B cell (primary cell): ENCODE measurements around the gene CD34. TPM values are rescaled to one million over a fixed set of nuclear protein-coding genes. Genes with fewer than 3 reads are reported as not detected.

Experiments used
- ATAC-seq: fragments of 200-7000 bp; cut with Tn5 transposase; one replicate; pipeline ENCODE4 v1.10.0; 2021; ENCODE audit warnings: low read depth, mild to moderate bottlenecking, moderate number of reproducible peaks, moderate library complexity
- CTCF ChIA-PET: fragments of 350-600 bp; sonication (Branson Sonifier 250); formaldehyde crosslinking; loops from one replicate; lab custom pipeline; 2021; ENCODE audit warnings: antibody characterized with exemption, inconsistent platforms; lab: Charles Lee
- POLR2A ChIA-PET: fragments of 350-600 bp; sonication (Branson Sonifier 250); formaldehyde crosslinking; loops from one replicate; lab custom pipeline; 2021; ENCODE audit warnings: antibody characterized with exemption; lab: Charles Lee
- DNase-seq: peaks from one replicate; pipeline ENCODE4 v3.0.0; 2013
- H2AFZ ChIP-seq: 2 replicates; pipeline ENCODE4 v1.6.1; 2012; ENCODE audit warnings: mild to moderate bottlenecking, low read depth, low read length; ENCODE audit not compliant: insufficient read depth, poor library complexity, severe bottlenecking
- H3K27ac ChIP-seq, 2 donors: 1 replicate in 1 of 2; 2 replicates in 1 of 2; pipeline ENCODE4 v1.5.1; 2012 to 2013; ENCODE audit warnings: low read length in 2 of 2, mild to moderate bottlenecking in 2 of 2, moderate library complexity in 1 of 2
- H3K27me3 ChIP-seq, 4 experiments: fragments of 200-600 bp in 1 of 4; sonication (generic) in 1 of 4; replicated peaks in 1 of 4; 1 replicate in 2 of 4; 2 replicates in 2 of 4; pipeline versions ENCODE4 v1.6.1 to v1.7.0; 2013 to 2016; ENCODE audit warnings: low read length in 3 of 4, mild to moderate bottlenecking in 2 of 4, mixed read lengths in 1 of 4, moderate library complexity in 1 of 4; ENCODE audit not compliant: insufficient read depth in 4 of 4, control insufficient read depth in 3 of 4; ENCODE audit errors: control extremely low read depth in 1 of 4
- H3K36me3 ChIP-seq, 2 experiments: replicated peaks in 1 of 2; 1 replicate in 1 of 2; 2 replicates in 1 of 2; pipeline versions ENCODE4 v1.6.1 to v1.7.1; 2013; ENCODE audit warnings: low read length in 1 of 2; ENCODE audit not compliant: insufficient read depth in 2 of 2, control insufficient read depth in 1 of 2; ENCODE audit errors: control extremely low read depth in 1 of 2, extremely low read depth in 1 of 2
- H3K4me1 ChIP-seq, 2 donors: fragments of 200-600 bp in 1 of 2; sonication (generic) in 1 of 2; 1 replicate in 1 of 2; 2 replicates in 1 of 2; pipeline versions ENCODE4 v1.5.1 to v1.6.1; 2013 to 2017; ENCODE audit warnings: low read length in 2 of 2; ENCODE audit not compliant: control insufficient read depth in 2 of 2, insufficient read depth in 2 of 2
- H3K4me2 ChIP-seq: replicated peaks from 2 replicates; pipeline ENCODE3; 2012; ENCODE audit warnings: mild to moderate bottlenecking, low read depth, low read length; ENCODE audit not compliant: poor library complexity, severe bottlenecking
- H3K4me3 ChIP-seq, 5 experiments: fragments of 200-600 bp in 1 of 5; sonication (generic) in 1 of 5; 1 replicate in 3 of 5; 2 replicates in 2 of 5; pipeline versions ENCODE4 v1.5.1 to v1.7.0; 2011 to 2016; ENCODE audit warnings: low read length in 4 of 5, mild to moderate bottlenecking in 4 of 5, low read depth in 2 of 5, control low read depth in 1 of 5, moderate library complexity in 1 of 5; ENCODE audit not compliant: insufficient read depth in 1 of 5; ENCODE audit errors: control extremely low read depth in 1 of 5, extremely low read depth in 1 of 5
- H3K79me2 ChIP-seq: fragments of 200-600 bp; sonication (generic); one replicate; pipeline ENCODE4 v1.6.0; 2016; ENCODE audit warnings: low read length; ENCODE audit not compliant: control insufficient read depth, insufficient read depth
- H3K9ac ChIP-seq: fragments of 200-600 bp; sonication (generic); 2 replicates; pipeline ENCODE4 v1.6.1; 2017; ENCODE audit warnings: mild to moderate bottlenecking, low read length, moderate library complexity
- H3K9me3 ChIP-seq, 3 donors: one replicate each; pipeline versions ENCODE4 v1.6.1 to v1.7.1; 2013; ENCODE audit warnings: low read length in 2 of 3; ENCODE audit not compliant: control insufficient read depth in 2 of 3, insufficient read depth in 1 of 3; ENCODE audit errors: control extremely low read depth in 1 of 3
- H4K20me1 ChIP-seq: 2 replicates; pipeline ENCODE4 v1.6.0; 2012; ENCODE audit warnings: mild to moderate bottlenecking, low read length; ENCODE audit not compliant: insufficient read depth, control insufficient read depth, poor library complexity, severe bottlenecking
- H3K27ac Mint-ChIP-seq: one replicate; pipeline ENCODE4 v1.8.0; 2021; ENCODE audit warnings: mixed read lengths
- H3K27me3 Mint-ChIP-seq: one replicate; pipeline ENCODE4 v1.8.0; 2021; ENCODE audit warnings: mixed read lengths
- H3K4me1 Mint-ChIP-seq: one replicate; pipeline ENCODE4 v1.8.0; 2021; ENCODE audit warnings: mixed read lengths
- H3K4me3 Mint-ChIP-seq: one replicate; pipeline ENCODE4 v1.8.0; 2021; ENCODE audit warnings: mixed read lengths
- H3K9me3 Mint-ChIP-seq: one replicate; pipeline ENCODE4 v1.8.0; 2022; ENCODE audit warnings: mixed read lengths; ENCODE audit not compliant: insufficient read depth
- CTCF ChIP-seq: fragments of 200-600 bp; IDR thresholded peaks from one replicate; pipeline ENCODE4 v1.8.0; 2022; ENCODE audit warnings: antibody characterized with exemption, mild to moderate bottlenecking
- EZH2 ChIP-seq: IDR thresholded peaks from 2 replicates; pipeline ENCODE4 v1.6.1; 2012; ENCODE audit warnings: borderline replicate concordance, low read depth, mild to moderate bottlenecking, moderate library complexity, low read length; ENCODE audit not compliant: insufficient read depth, poor library complexity, severe bottlenecking
- WGBS: methylation state at CpG from one replicate; pipeline ENCODE4 v1.1.5; 2013; ENCODE audit warnings: missing lambda C conversion rate; ENCODE audit not compliant: insufficient coverage; 5-methylcytosine and 5-hydroxymethylcytosine counted together
- intact Hi-C: fragments of 100-400 bp; cut with micrococcal nuclease; formaldehyde crosslinking; loops from one replicate; pipeline ENCODE4 v1.10.0; 2022
- polyA plus RNA-seq: library from polyadenylated mRNA; depleted of rRNA; stranded (reverse); fragments of >200 nt; gene quantifications from 2 replicates; pipeline ENCODE4 v1.2.3, GENCODE V29; 2012
- total RNA-seq, 2 donors: library from RNA; stranded (reverse); fragments of 120-200 nt in 1 of 2; gene quantifications; 1 replicate in 1 of 2; 2 replicates in 1 of 2; pipeline versions ENCODE4 v1.2.3 to v1.2.4, GENCODE V29; 2013 to 2022

Gene CD34
- total and polyA plus RNA-seq, 2 donors (not counting 1 experiment from before 2014, with no cell fraction given) = not detected

- Mint-ChIP-seq H3K27me3 (no peaks in the 10 kb centered on the region), H3K27ac (peak overlapping the region; percentile 57), H3K4me3 (peak overlapping the region; percentile 14), H3K9me3 (no peaks in the 10 kb centered on the region), H3K4me1 (peaks cover 58% of the 10 kb centered on the region)
- peaks cover 94% of the 10 kb centered on the region for H3K79me2 ChIP-seq
- 76% methylated on average over 3 of the region's 3 CpGs for WGBS
- H3K4me2 ChIP-seq = peak overlapping the region; percentile 7
- ChIA-PET POLR2A (no interaction called here), CTCF (interaction anchor here (0.8 to 1.8 kb wide), 2 partner anchors 20 to 30 kb away, joined by 3 to 7 read pairs; no protein-coding TSS in a partner anchor)
- no peak overlapping the region for H2AFZ ChIP-seq
- H3K9me3 ChIP-seq = no peaks in the 10 kb centered on the region
- H3K9ac ChIP-seq = no peak overlapping the region
- DNase-seq = no peak
- peaks cover 0 to 19% of the 10 kb centered on the region in 2 experiments for H3K36me3 ChIP-seq
- no peaks in the 10 kb centered on the region for H3K27me3 ChIP-seq
- H3K4me3 ChIP-seq = no peak overlapping the region
- TF ChIP-seq CTCF (no peak), EZH2 (no peak)
- intact Hi-C loops = loop anchor here (2.0 kb wide), 1 partner anchor 16 kb away; no protein-coding TSS in a partner anchor
- peaks cover 34 to 36% of the 10 kb centered on the region in 2 donors for H3K4me1 ChIP-seq
- no peak for ATAC-seq
- H3K27ac ChIP-seq = no peak overlapping the region
- peaks cover 77% of the 10 kb centered on the region for H4K20me1 ChIP-seq
These were observed 61.9 kb downstream of the CD34 start for GRCh38 chr1:207849016-207849415.

GRCh38 chr1:207848234-207848633 is 62.7 kb downstream of the CD34 start:
- DNase-seq = no peak
- Mint-ChIP-seq H3K4me3 (no peak overlapping the region), H3K9me3 (no peaks in the 10 kb centered on the region), H3K27me3 (no peaks in the 10 kb centered on the region), H3K27ac (no peak overlapping the region), H3K4me1 (peaks cover 57% of the 10 kb centered on the region)
- Histone ChIP-seq H3K4me1 (peaks cover 31% of the 10 kb centered on the region in 2 donors), H3K4me3 (no peak overlapping the region), H3K79me2 (peaks cover 93% of the 10 kb centered on the region), H3K4me2 (peak overlapping the region; percentile 45), H3K27me3 (no peaks in the 10 kb centered on the region), H2AFZ (no peak overlapping the region), H3K9ac (no peak overlapping the region), H3K36me3 (peaks cover 0 to 23% of the 10 kb centered on the region in 2 experiments), H4K20me1 (peaks cover 75% of the 10 kb centered on the region), H3K27ac (no peak overlapping the region), H3K9me3 (no peaks in the 10 kb centered on the region)
- intact Hi-C loops = loop anchor here (2.0 kb wide), 1 partner anchor 15 kb away; no protein-coding TSS in a partner anchor
- peak; percentile 28 for ATAC-seq
- ChIA-PET CTCF (interaction anchor here (0.9 to 1.3 kb wide), 3 partner anchors 9 to 19 kb away, joined by 4 to 5 read pairs (median 4); no protein-coding TSS in a partner anchor), POLR2A (interaction anchor here (0.5 kb wide), 1 partner anchor 14 kb away, joined by 6 read pairs; no protein-coding TSS in a partner anchor)
- TF ChIP-seq CTCF (no peak), EZH2 (no peak)
- 46% methylated on average over 3 of the region's 5 CpGs for WGBS
